ENCODE data around the gene CENPB. TPM values are rescaled to one million over a fixed set of nuclear protein-coding genes. Genes with fewer than 3 reads are reported as not detected.

The CENPB gene
- total and polyA plus RNA-seq, 2 of the 4 experiments (the other 2 are of a cell fraction) = 45.7 to 59.1 TPM

- no peak for ATAC-seq (ENCODE audit: low read depth)
- no peak overlapping the region for H3K18ac ChIP-seq (ENCODE audit: low read depth, low read length)
- H2BK15ac ChIP-seq (ENCODE audit: low read depth, low read length) = no peak overlapping the region
- no peak overlapping the region for H2AFZ ChIP-seq (replicated peaks; ENCODE audit: low read length, poor library complexity)
- H3K27me3 ChIP-seq (ENCODE audit: control insufficient read depth, insufficient read depth, low read length) = no peaks in the 10 kb centered on the region
- peaks cover 50% of the 10 kb centered on the region for H4K20me1 ChIP-seq (ENCODE audit: insufficient read depth, low read length)
- peak overlapping the region; percentile 24; the same call in 1 of the 2 replicates for H3K14ac ChIP-seq (replicated peaks; ENCODE audit: low read depth, low read length)
- H4K5ac ChIP-seq (ENCODE audit: low read depth, low read length) = no peak overlapping the region
- H2AK5ac ChIP-seq (ENCODE audit: low read depth, low read length) = no peak overlapping the region
- no peak overlapping the region for H4K91ac ChIP-seq (ENCODE audit: insufficient read depth, low read depth, low read length)
- peak overlapping the region; percentile 28; the same call in 1 of the 2 replicates for H3K23ac ChIP-seq (ENCODE audit: low read depth, low read length)
- no peak overlapping the region for H3K27ac ChIP-seq (ENCODE audit: insufficient read depth, low read length)
- in situ Hi-C loops (cut with MboI; ENCODE audit: low sequenced_read_pairs) (loop anchor here (10.0 kb wide), 1 partner anchor 300 kb away; no protein-coding TSS in a partner anchor), dilution Hi-C loops (cut with HindIII; ENCODE audit: low sequenced_read_pairs, unreplicated experiment) (no loop called here), intact Hi-C loops (cut with micrococcal nuclease) (loop anchor here (5.0 kb wide), 1 partner anchor 223 kb away; no protein-coding TSS in a partner anchor)
- peak overlapping the region; percentile 8; the same call in 1 of the 2 replicates for H3K4ac ChIP-seq (ENCODE audit: low read depth, low read length)
- H3K9me3 ChIP-seq (ENCODE audit: control insufficient read depth, insufficient read depth, low read length) = no peaks in the 10 kb centered on the region
- no peak overlapping the region; the same call in 1 of the 2 replicates for H3K4me3 ChIP-seq (ENCODE audit: insufficient read depth, low read depth, low read length)
- CTCF ChIA-PET = no interaction called here
- H3K9me1 ChIP-seq (ENCODE audit: insufficient read depth, low read length) = peaks cover 12% of the 10 kb centered on the region
- H4K8ac ChIP-seq (ENCODE audit: low read depth in 2 of 2, low read length in 2 of 2) = no peak overlapping the region
- no peak overlapping the region for H2BK5ac ChIP-seq (ENCODE audit: low read depth, low read length, poor library complexity, severe bottlenecking)
- TF ChIP-seq RCOR1 (IDR thresholded peaks at IDR 0.05; ENCODE audit: insufficient replicate concordance, low read length) = no peak
- no peak for TF ChIP-seq BHLHE40 (IDR thresholded peaks at IDR 0.05; ENCODE audit: low read depth, low read length)
- no peak for TF ChIP-seq USF2 (IDR thresholded peaks at IDR 0.05; ENCODE audit: low read depth, low read length)
- peaks cover 16% of the 10 kb centered on the region for H3K4me1 ChIP-seq (ENCODE audit: control insufficient read depth, insufficient read depth, low read length)
- peaks cover 11% of the 10 kb centered on the region for H3K36me3 ChIP-seq (ENCODE audit: control insufficient read depth, insufficient read depth, low read length)
- no TSS peak for BruUV-seq (replicated peaks)
- no peak overlapping the region for H2BK20ac ChIP-seq (ENCODE audit: low read depth, low read length)
- H3K56ac ChIP-seq (ENCODE audit: extremely low read depth, insufficient read depth, low read length) = no peak overlapping the region
- no peak for DNase-seq
- no peak overlapping the region for H2BK120ac ChIP-seq (ENCODE audit: low read depth, low read length)
- peak overlapping the region; percentile 95 for H2AK9ac ChIP-seq (replicated peaks; ENCODE audit: low read depth, low read length, poor library complexity)
- peaks cover 7 to 40% of the 10 kb centered on the region in 2 experiments; a peak in 3 of 4 replicates for H3K79me1 ChIP-seq (ENCODE audit: low read depth in 1 of 2, low read length in 2 of 2)
- H3K9ac ChIP-seq (ENCODE audit: low read depth, low read length) = peak overlapping the region; percentile 24; the same call in 1 of the 2 replicates
- POLR2A ChIA-PET (ENCODE audit: unreplicated experiment) = no interaction called here
- WGBS, 2 experiments (ENCODE audit: extremely low coverage in 2 of 2, insufficient read length in 1 of 2) = 93 to 100% methylated on average over 3 to 6 of the region's 6 CpGs
- peak overlapping the region; percentile 99 for H3K4me2 ChIP-seq (ENCODE audit: low read depth, low read length)
Observed at GRCh38 chr20:3784863-3785239, 1.7 kb downstream of the CENPB start.

Data from IMR-90 (cell line).